HL-60/S4 (cell line): ENCODE measurements around the gene HTR3C.
"Not testable (repeated sequence)": the region's sequence is repeated elsewhere in the genome, so short reads cannot be mapped to it uniquely, and the experiment has no call there.

Experiments
- in situ Hi-C: fragments of 300-500 bp; cut with MboI; formaldehyde crosslinking; loops from 2 replicates; pipeline ENCODE4 v1.14.3; 2022; ENCODE audit warnings: low sequenced_read_pairs

Gene HTR3C, protein sequence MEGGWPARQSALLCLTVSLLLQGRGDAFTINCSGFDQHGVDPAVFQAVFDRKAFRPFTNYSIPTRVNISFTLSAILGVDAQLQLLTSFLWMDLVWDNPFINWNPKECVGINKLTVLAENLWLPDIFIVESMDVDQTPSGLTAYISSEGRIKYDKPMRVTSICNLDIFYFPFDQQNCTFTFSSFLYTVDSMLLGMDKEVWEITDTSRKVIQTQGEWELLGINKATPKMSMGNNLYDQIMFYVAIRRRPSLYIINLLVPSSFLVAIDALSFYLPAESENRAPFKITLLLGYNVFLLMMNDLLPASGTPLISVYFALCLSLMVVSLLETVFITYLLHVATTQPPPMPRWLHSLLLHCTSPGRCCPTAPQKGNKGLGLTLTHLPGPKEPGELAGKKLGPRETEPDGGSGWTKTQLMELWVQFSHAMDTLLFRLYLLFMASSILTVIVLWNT

DNA sequence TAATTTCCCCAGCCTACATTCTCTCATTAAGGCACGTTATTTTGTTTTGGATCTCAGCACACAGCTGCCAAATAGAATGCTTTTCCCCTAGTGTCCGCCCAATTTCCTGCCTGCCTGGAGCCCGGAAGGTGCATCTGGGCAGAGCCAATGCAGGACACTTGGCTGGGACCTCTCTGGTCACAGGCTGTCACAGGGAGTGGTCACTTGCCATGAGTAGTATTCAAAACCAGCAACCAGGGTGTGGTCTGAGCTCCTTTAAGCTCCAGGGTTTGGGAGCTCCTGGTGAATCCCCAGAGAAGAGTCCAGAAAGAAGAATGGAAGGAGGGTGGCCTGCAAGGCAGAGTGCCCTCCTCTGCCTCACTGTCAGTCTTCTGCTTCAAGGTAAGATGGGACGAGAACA is at the start of gene HTR3C:
HTR3C (plus strand) TSS at position 281 of the 400 bp plus-strand sequence; CDS start at position 315, 34 bp downstream.
- in situ Hi-C loops = no loop called here

DNA sequence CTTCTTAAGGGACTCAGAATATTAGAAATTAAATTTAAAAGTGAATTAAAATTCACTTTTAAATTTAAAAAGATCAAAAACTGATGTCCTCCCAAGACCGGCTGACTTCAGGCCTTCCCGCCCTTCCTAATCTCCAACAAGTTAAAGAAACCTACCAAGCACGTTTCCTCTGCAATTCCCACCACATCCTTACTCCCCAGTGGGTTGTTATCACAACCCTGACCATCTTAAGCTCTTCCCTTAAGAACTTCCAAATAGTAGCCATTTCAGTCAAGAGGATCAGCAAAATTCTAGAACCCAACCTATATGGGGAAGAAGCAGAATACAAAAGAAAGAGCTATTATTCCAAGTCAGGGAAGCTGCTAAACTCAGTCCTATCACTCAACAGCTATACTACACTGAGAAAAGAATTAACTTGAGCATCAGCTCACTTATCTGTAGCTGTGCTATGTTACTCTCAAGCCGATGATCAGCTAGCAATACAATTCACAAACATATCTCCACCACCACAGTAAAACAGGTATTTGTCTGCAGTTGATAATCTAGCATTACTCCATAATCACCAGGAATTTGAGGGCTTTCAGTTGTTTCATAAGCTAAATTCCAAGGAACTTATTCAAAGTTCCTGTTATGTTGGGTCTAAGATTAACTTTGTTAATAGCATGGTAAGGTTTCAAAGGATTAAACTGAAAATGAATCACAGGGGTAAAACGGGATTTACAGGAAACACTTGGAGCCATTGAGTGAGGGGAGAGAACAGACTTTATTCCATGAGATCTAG is 49.5 kb upstream of the HTR3C start:
- in situ Hi-C loops = no loop called here

DNA sequence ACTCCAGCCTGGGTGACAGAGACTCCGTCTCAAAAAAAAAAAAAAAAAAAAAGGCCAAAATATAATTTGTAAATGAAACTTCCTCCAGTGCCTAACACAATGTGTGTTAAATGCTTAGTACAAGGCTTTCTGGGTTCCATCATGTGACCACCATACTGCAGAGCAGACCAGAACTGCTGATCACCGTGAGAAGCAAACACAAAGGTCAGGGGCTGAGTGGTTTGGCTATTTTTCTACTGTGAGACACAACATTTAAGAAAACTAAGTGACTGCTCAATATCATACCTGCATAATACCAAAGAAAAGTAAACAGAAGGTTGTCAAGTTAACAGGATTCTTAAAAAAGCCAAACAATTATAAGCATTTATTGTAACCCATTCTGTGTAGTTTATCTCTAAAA is 48.4 kb upstream of the HTR3C start:
- in situ Hi-C loops = no loop called here

DNA sequence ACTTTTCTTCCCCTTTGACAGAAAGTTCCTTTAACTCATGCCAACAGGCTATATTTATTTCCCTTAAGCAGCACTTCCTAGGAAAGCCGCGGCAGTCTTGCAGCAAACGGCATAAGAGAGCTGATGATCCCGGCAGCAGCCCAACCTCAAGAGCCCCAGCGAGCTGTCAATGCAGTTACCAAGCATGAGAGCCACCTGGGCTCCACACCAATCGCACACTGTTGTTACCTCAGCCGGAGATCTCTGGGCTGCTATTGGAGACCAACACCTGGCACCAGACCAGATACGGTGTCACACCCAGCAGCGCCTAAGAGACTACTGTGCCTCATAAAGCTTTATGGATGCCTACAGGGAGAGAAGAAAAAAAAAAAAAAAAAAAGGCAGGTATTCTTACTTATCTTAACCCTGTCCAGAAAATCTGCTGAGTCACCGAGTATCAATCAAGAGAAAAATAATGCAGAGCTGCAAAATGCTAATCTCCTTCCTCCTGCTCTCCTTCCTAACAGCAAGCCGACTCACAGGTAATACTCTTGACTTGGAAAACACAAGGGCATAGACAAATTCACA is 46.8 kb upstream of the HTR3C start:
- in situ Hi-C loops = no loop called here

DNA sequence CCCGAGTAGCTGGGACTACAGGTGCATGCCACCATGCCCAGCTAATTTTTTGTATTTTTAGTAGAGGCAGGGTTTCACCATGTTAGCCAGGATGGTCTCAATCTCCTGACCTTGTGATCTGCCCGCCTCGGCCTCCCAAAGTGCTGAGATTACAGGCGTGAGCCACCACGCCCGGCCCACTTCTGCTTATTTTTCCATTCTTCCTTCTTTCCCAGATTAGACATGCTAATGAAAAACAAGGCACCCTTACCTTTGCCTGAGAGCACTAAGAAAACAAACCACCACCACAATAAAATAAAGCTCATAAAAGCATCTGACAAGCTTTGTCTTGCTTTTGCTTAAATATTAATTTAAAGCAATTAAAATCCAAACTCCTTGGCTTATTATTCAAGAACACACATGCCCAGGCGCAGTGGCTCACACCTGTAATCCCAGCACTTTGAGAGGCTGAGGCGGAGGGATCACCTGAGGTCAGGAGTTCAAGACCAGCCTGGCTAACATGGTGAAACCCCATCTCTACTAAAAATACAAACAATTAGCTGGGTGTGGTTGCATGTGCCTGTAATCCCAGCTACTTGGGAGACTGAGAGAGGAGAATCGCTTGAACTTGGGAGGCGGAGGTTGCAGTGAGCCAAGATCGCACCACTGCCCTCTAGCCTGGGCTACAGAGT is 45.6 kb upstream of the HTR3C start:
- in situ Hi-C loops = not testable (repeated sequence)

DNA sequence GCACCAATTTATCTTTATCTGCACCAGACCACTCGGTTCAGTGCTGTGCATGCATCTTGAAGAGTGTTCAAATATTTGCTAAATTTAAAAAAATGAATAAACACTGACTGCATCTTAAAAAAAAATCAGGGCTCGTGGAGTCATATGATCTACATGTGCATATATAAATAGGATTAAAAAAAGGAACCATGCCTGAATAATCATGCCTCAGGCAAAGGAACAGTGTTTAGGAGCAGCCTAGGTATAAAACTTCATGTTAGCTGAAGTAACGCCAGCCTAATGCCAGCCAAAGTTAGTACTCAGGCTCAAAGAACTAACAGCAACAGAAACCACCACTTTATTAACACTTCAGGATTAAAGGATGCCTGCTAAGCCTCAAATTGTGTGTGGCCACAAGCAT is 44.7 kb upstream of the HTR3C start:
- in situ Hi-C loops = no loop called here

DNA sequence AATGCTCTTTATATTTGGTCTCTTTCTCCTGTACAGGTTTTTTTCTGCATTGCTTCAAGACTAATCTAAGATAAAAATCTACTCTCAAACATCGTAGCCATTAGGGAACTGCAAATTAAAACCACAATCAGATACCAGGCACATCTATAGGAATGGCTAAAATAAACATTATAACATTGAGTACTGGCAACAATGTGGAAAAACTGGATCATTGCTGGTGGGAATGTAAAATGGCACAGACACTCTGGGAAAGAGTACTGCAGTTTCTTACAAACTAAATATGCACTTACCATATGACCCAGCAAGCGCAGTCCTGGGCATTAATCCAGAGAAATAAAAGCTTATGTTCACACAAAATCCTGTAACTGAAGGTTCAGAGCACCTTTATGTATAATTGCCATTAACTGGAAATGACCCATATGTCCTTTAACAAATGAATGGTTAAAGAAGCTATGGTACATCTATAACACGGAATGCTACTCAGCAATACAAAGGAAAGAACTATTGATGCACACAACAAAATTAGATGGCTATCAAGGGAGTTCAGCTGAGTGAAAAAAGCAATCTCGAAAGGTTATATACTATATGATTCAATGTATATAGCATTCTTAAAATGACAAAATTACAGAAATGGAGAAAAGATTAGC is 41.5 kb upstream of the HTR3C start:
- in situ Hi-C loops = no loop called here

DNA sequence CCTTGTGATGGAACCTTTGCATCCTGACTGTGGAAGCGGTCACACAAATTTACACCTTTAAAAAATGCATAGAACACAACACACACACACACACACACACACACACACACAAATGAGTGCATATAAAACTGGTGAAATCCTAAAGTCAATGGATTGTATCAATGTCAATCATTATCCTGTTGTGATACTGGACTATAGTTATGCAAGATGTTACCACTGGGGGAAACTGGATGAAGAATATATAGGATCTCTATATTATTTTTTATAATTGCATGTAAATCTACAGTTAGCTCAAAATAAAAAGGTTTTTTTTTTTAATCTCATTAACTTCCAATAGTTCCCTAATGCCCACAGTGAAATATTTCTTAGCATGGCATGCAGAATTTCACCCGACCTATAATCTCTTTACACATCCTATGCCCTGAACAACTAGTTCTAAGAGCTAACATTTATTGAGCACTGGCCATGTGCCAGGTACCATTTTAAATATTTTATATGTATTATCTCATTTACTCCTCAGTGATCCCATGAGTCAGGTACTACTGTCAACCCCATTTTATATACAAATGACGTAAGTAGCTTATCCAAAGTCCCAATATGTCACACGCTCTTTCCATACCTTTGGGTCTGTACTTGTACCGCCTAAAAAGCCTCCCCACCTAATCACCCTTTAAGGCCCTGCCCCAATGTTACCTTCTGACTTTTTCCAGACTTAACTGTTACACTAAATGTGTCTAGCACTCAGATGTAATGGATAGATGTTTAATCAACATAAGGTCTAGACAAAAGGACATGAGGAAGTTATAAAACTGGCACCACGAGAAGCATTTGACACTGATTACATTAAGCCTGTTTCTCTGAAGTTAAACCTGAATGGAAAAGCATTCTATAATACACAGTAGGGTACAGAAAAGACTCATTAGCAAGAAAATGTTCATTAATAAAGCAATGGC is 40.6 kb upstream of the HTR3C start:
- in situ Hi-C loops = no loop called here

DNA sequence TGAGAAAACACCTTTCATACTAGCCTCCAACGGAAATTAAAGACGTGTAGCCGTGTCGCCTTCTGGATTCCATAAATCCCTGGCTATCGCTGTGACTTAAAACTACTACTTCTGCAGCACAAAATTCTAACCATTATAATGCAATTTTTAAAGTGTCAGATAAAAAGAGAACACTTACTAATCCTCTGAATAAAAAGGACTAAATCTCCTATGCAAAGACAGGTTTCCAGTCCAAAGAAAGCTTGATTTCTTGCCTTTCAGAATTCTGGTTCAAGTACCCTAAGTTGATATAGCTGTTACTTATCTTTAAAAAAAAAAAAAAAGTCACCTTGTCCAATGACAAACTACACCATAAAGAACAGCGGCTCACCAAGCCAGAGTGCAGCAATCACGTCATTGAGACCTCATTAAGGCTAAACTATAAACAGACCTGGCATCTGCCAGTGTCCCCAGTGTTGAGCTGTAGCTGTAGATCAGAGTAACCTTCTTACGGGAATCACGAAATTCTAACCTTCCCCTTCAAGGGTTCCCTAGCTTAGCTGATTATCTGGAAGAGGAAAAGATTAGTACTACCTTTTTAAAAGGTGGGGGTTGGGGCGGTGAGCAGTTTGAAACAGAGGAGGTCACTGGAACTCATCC is 37.3 kb upstream of the HTR3C start:
- in situ Hi-C loops = no loop called here

DNA sequence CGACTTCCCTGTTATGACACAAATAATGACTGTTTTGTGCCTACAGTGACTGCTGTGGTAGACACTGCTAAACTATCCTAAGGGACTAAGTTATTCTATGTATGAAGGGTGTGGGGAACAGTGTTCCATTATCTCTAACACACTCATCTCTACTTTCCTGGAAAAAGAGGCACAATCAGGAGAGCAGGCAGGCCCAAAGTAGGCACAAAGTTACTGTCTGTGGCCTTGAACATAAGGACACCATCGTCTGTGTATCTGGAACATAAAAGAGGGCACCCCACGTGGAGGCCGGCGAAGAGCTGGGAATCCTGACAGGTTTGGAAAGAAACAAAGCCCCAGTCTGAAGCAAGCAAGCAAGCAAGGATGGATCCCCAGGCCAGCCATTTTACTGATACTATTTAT is 36.7 kb upstream of the HTR3C start:
- in situ Hi-C loops = no loop called here

DNA sequence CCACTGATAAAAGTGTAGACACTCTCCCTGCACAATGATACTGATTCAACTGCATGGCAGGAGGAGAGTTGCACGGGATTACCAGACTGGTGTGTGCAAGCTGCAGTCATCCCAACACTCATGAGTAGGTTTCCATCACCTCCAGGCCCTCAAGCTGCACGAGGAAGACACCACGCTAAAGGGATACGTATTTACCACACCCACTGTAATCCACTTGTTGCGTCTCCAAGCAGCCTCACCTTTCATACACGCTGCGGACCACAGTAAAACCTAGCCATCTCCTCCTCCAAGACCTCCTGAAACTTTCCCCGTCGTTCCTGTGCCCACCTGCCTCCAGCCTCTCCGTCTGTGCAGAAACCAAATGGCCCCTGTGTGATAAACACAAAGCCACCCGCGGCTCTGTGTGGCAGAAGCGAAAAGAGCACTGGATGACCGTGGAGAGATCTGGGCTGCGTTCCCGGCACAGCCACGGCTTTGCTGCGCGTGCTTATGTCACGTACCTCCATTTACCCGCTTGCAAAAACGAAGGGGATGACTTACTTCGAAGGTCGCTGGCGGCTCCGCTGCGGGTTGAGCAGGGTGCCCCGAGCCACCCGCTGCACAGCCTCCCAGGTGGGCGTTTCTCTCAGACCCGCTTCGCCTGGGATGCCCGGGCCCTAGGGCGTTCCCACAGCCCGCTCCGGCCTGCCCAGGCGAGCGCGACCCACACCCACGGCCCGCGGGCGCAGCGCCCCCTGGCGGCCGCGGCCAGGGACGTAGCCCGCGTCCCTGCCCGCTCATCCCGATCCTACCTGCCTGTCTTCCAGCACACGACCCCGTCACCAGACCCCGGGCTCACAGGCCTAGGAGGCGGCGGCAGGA is 35.8 kb upstream of the HTR3C start:
- in situ Hi-C loops = no loop called here

DNA sequence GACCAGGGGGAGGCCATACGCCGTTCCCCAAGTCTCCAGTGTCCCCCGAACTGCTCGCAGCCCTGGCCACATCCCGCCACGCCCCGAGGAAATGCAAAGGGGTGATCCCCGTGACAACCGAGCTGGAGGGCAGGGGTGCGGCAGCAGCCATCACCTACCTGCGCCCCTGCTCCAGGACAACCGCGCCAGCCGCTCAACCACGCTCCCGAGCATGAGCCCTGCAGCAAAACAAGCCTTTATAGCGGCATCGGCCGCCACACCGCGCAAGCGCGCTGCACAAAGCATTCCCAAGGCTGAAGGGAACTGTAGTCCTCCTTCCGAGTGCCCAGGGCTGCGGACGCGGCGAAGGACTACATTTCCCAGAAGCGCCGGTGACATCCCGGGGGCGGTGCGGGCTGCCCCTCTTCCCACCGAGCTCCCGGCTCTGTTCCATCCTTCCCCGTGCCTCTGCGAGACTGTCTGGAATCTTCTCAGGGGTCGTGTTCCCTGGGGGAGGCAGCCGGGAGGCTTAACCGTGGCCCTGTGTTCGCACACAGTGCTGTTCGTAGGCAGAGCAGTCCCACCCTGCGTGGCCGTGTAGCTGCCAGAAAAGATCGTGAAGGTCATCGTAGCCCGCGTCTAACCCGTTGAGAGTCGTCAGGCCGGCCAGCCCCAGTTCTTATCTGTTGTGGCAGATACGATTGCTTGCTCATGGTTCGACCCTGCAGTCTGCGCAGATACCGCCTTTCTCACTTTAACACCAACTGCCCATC is 35.0 kb upstream of the HTR3C start, which contains the start of gene ABCC5:
ABCC5 (minus strand) TSS at position 213 of the 752 bp plus-strand sequence. CDS start 3,492 bp downstream, outside the sequence.
- in situ Hi-C loops = no loop called here

DNA sequence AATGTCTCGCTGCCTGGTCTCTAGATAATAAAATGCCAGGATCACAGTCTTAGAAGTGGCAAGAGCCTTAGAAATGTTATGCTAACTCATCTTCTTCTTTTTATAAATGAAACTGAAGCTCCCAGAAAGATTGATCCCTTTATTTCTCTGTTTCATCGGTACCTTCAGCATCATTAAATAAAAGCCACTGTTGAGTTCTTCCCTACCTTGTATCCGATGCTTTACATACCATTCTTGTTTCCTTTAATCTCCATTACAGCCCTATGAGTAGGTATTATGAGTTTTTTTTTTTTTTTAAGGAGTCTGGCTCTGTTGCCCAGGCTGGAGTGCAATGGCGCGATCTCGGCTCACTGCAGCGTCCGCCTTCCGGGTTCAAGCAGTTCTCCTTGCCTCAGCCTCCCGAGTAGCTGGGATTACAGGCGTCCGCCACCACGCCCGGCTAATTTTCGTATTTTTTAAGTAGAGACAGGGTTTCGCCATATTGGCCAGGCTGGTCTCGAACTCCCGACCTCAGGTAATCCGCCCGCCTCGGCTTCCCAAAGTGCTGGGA is 34.3 kb upstream of the HTR3C start:
- in situ Hi-C loops = no loop called here

DNA sequence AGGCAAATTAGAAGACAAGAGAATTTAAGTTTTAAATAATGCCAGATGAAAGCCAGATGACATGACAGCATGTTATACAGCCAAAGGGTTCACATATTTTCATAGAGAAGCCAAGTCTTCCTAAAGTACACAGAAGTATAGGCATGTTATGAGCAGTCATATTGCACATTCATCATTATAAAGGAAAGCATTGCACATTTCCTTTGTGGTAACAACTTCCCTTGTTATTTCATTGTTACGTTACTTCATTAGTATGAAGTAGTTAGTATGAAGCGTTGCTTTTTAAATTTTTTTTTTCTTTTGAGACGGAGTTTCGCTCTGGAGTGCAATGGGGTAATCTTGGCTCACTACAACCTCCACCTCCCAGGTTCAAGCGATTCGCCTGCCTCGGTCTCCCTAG is 30.5 kb upstream of the HTR3C start:
- in situ Hi-C loops = no loop called here

DNA sequence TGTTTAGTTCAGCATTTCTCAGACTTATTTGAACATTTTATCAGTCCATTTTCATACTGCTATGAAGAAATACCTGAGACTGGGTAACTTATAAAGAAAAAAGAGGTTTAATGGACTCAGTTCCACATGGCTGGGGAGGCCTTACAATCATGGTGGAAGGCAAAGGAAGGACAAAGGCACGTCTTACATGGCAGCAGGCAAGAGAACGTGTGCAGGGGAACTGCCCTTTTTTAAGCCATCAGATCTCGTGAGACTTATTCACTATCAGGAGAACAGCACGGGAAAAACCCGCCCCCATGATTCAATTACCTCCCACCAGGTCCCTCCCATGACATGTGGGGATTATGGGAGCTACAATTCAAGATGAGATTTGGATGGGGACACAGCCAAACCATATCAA is 27.6 kb upstream of the HTR3C start:
- in situ Hi-C loops = not testable (repeated sequence)

DNA sequence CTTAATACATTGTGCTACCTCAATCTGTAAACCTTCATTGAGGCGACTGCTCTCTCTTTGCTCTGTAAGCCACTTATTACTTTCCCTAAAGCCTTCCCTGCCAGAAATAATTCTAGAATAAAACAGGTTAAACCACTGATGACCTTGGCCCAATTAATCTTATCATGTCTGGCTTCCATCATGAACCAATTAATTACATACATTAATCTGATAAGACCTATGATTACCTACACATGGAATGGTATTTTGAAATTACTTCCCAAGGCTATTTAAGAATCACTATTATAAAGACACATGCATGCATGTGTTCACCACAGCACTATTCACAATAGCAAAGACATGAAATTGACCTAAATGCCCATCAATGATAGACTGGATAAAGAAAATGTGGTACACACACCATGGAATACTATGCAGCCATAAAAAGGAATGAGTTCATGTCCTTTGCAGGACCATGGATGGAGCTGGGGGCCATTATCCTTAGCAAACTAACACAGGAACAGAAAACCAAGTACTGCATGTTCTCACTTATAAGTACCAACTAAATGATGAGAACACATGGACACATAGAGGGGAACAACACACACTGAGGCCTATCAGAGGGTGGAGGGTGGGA is 24.5 kb upstream of the HTR3C start:
- in situ Hi-C loops = not testable (repeated sequence)

DNA sequence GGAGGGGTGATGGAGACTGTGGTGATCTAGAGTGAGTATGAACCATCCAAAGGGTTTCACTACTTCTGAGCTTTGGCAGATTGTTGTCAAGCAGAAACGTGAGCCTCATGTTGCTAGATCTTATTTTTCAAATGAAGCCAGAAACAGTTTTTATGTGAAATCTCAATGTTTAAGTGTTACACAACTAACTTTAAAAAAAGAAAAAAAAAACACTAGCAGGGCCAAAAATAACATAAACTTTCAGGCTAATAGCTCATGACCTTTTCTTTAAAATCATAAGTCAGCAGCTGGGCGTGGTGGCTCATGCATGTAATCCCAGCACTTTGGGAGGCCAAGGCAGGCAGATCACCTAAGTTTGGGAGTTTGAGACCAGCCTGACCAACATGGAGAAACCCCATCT is 23.4 kb upstream of the HTR3C start:
- in situ Hi-C loops = no loop called here
